ENCODE data around the gene WFDC11.
"Not testable (repeated sequence)": the region's sequence is repeated elsewhere in the genome, so short reads cannot be mapped to it uniquely, and the experiment has no call there.

GRCh38 chr20:45716141-45716688 is 46.2 kb upstream of the WFDC11 start:
- TF ChIP-seq EZH2 (IDR thresholded peaks at IDR 0.05; ENCODE audit: insufficient read depth, poor library complexity, severe bottlenecking); EZH2phosphoT487 (IDR thresholded peaks at IDR 0.05; ENCODE audit: insufficient read depth, low read depth): not testable (repeated sequence)
